ENCODE results near the gene PRKRIP1. TPM values are rescaled to one million over a fixed set of nuclear protein-coding genes. Genes with fewer than 3 reads are reported as not detected.

The PRKRIP1 gene
- total RNA-seq, 2 donors from 2014 or later: 30.3 to 35.0 TPM

DNA sequence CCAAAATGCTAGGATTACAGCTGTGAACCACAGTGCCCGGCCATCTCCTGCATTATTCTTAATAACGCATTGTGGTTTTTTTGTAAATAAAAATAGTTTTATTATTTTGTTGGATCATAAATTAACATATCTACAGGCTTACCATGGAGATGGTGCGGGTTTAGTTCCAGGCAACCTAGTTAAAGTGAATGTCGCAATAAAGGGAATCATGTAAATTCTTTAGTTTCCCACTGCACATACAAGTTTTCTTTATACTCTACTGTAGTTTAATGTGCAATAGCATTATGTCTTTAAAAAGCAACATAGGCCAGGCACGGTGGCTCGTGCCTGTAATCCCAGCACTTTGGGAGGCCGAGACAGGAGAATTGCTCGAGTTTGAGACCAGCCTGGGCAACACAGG is 2.4 kb downstream of the PRKRIP1 start:
- no peaks in the 10 kb centered on the region for H3K27me3 ChIP-seq (ENCODE audit: control insufficient read depth, insufficient read depth, low read length, poor library complexity, severe bottlenecking)
- H3K4me1 ChIP-seq (ENCODE audit: control insufficient read depth, insufficient read depth, low read length): no peaks in the 10 kb centered on the region
- DNase-seq: no peak
- peaks cover 55% of the 10 kb centered on the region for H3K36me3 ChIP-seq (ENCODE audit: control insufficient read depth, insufficient read depth, low read length)
- no peaks in the 10 kb centered on the region for H3K9me3 ChIP-seq (ENCODE audit: control insufficient read depth, low read length)
- 98 to 100% methylated on average over 6 to 8 of the region's 8 CpGs for WGBS, 2 experiments (ENCODE audit: insufficient coverage in 1 of 2, insufficient read length in 1 of 2)
- no peak overlapping the region for H3K27ac ChIP-seq (ENCODE audit: low read depth, low read length)
- peaks cover 46% of the 10 kb centered on the region for H3K36me3 Mint-ChIP-seq (ENCODE audit: low read depth)
- no peak overlapping the region for H3K27ac Mint-ChIP-seq
- H3K9me3 Mint-ChIP-seq: no peaks in the 10 kb centered on the region
- no peak overlapping the region for H3K4me3 ChIP-seq (ENCODE audit: low read length)
- peaks cover 7% of the 10 kb centered on the region for H3K4me1 Mint-ChIP-seq
- H3K27me3 Mint-ChIP-seq (ENCODE audit: insufficient read depth): no peaks in the 10 kb centered on the region
- TF ChIP-seq, protein P1, sequence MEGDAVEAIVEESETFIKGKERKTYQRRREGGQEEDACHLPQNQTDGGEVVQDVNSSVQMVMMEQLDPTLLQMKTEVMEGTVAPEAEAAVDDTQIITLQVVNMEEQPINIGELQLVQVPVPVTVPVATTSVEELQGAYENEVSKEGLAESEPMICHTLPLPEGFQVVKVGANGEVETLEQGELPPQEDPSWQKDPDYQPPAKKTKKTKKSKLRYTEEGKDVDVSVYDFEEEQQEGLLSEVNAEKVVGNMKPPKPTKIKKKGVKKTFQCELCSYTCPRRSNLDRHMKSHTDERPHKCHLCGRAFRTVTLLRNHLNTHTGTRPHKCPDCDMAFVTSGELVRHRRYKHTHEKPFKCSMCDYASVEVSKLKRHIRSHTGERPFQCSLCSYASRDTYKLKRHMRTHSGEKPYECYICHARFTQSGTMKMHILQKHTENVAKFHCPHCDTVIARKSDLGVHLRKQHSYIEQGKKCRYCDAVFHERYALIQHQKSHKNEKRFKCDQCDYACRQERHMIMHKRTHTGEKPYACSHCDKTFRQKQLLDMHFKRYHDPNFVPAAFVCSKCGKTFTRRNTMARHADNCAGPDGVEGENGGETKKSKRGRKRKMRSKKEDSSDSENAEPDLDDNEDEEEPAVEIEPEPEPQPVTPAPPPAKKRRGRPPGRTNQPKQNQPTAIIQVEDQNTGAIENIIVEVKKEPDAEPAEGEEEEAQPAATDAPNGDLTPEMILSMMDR (conservative IDR thresholded peaks at IDR 0.05): no peak
- no peak overlapping the region for H3K9ac ChIP-seq (ENCODE audit: extremely low read depth, low read length, poor library complexity, severe bottlenecking)
- no peak overlapping the region for H3K4me3 Mint-ChIP-seq

DNA sequence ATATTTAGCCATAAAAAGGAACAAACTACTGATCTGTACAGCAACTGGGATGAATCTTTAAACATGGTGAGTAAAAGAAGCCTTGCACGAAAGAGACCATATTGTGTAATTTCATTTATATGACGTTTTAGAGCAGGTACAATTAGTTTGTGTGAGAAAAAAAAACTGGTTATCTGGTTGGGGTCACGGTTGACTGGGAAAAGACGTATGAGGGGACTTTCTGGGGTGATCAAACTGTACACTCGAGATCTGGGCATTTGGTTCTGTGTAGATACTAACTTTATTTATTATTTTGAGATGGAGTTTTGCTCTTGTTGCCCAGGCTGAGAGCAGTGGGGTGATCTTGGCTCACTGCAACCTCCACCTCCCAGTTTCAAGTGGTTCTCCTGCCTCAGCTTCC is 4.2 kb downstream of the PRKRIP1 start:
- no peak for DNase-seq
- no peaks in the 10 kb centered on the region for H3K27me3 ChIP-seq (ENCODE audit: control insufficient read depth, insufficient read depth, low read length, poor library complexity, severe bottlenecking)
- Mint-ChIP-seq H3K4me1 (peaks cover 7% of the 10 kb centered on the region), H3K9me3 (no peaks in the 10 kb centered on the region), H3K36me3 (ENCODE audit: low read depth) (peaks cover 57% of the 10 kb centered on the region), H3K27ac (no peak overlapping the region), H3K27me3 (ENCODE audit: insufficient read depth) (no peaks in the 10 kb centered on the region), H3K4me3 (no peak overlapping the region)
- no peak overlapping the region for H3K4me3 ChIP-seq (ENCODE audit: low read length)
- WGBS, 2 experiments (ENCODE audit: insufficient coverage in 1 of 2, insufficient read length in 1 of 2): 92 to 97% methylated on average over 5 of the region's 5 CpGs
- TF ChIP-seq, protein P1 (conservative IDR thresholded peaks at IDR 0.05): no peak
- no peaks in the 10 kb centered on the region for H3K9me3 ChIP-seq (ENCODE audit: control insufficient read depth, low read length)
- H3K4me1 ChIP-seq (ENCODE audit: control insufficient read depth, insufficient read depth, low read length): no peaks in the 10 kb centered on the region
- peaks cover 71% of the 10 kb centered on the region for H3K36me3 ChIP-seq (ENCODE audit: control insufficient read depth, insufficient read depth, low read length)
- no peak overlapping the region for H3K9ac ChIP-seq (ENCODE audit: extremely low read depth, low read length, poor library complexity, severe bottlenecking)
- H3K27ac ChIP-seq (ENCODE audit: low read depth, low read length): no peak overlapping the region

GRCh38 chr7:102403563-102403962 is 7.4 kb downstream of the PRKRIP1 start:
- no peak overlapping the region for H3K4me3 ChIP-seq (ENCODE audit: low read length)
- H3K27ac ChIP-seq (ENCODE audit: low read depth, low read length): no peak overlapping the region
- H3K9me3 ChIP-seq (ENCODE audit: control insufficient read depth, low read length): peaks cover 6% of the 10 kb centered on the region
- Mint-ChIP-seq H3K9me3 (peaks cover 3% of the 10 kb centered on the region), H3K27me3 (ENCODE audit: insufficient read depth) (no peaks in the 10 kb centered on the region), H3K27ac (no peak overlapping the region), H3K4me3 (no peak overlapping the region), H3K4me1 (no peaks in the 10 kb centered on the region), H3K36me3 (ENCODE audit: low read depth) (peaks cover 77% of the 10 kb centered on the region)
- no peak for DNase-seq
- TF ChIP-seq, protein P1 (conservative IDR thresholded peaks at IDR 0.05): no peak
- no peak overlapping the region for H3K9ac ChIP-seq (ENCODE audit: extremely low read depth, low read length, poor library complexity, severe bottlenecking)
- H3K4me1 ChIP-seq (ENCODE audit: control insufficient read depth, insufficient read depth, low read length): no peaks in the 10 kb centered on the region
- peaks cover 96% of the 10 kb centered on the region for H3K36me3 ChIP-seq (ENCODE audit: control insufficient read depth, insufficient read depth, low read length)
- WGBS, 2 experiments (ENCODE audit: insufficient coverage in 1 of 2, insufficient read length in 1 of 2): 88 to 97% methylated on average over 2 to 3 of the region's 3 CpGs
- no peaks in the 10 kb centered on the region for H3K27me3 ChIP-seq (ENCODE audit: control insufficient read depth, insufficient read depth, low read length, poor library complexity, severe bottlenecking)

All from endodermal cell (in vitro differentiated cells).